AG04449 (cell line): ENCODE results near the gene RASGRP2.
A peak's percentile ranks its signal among the peaks of the same experiment; 100 is the strongest.

Experiments used
- CTCF ChIA-PET: fragments of 350-600 bp; formaldehyde crosslinking; extraction: SDS; loops from one replicate; lab custom pipeline; 2021; ENCODE audit warnings: antibody characterized with exemption; lab: Yijun Ruan, JAX
- POLR2A ChIA-PET: fragments of 400-600, 350-600 bp; formaldehyde crosslinking; extraction: SDS; loops from one replicate; lab custom pipeline; 2020; ENCODE audit warnings: antibody characterized with exemption, inconsistent platforms; lab: Yijun Ruan, JAX
- DNase-seq: peaks from one replicate; pipeline ENCODE4 v3.0.0-alpha.2; 2010; ENCODE audit warnings: low read depth, low spot score
- H3K4me3 ChIP-seq: 2 replicates; pipeline ENCODE4 v1.5.1; 2011; ENCODE audit warnings: low read depth, mild to moderate bottlenecking, control low read depth, low read length
- TF ChIP-seq, protein P1 (sequence below): IDR thresholded peaks from one replicate; pipeline ENCODE4 v1.5.1; 2011; ENCODE audit warnings: mild to moderate bottlenecking, moderate library complexity, low read length, control low read depth, inconsistent platforms; ENCODE audit not compliant: insufficient read depth; ENCODE audit errors: missing control alignments

RASGRP2 gene

DNA sequence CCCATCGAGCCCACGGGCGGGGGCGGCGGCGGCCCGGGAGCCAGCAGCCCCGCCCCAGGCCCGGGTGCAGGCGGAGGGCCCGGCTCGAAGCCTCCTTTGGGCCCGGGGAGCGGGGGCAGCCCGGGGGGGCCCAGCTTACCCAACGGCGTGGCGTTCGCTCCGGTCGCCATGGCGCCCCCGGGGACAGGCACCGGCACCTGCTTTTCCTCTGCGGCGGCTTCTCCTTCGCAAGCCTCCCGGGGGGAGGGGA, 34.2 kb upstream of the RASGRP2 start:
- CTCF ChIA-PET: interaction anchor here (1.0 to 4.2 kb wide), 3 partner anchors 10 to 104 kb away, joined by 4 to 29 read pairs (median 11); no protein-coding TSS in a partner anchor
- POLR2A ChIA-PET: interaction anchor here (0.9 to 1.1 kb wide), 5 partner anchors 17 to 263 kb away, joined by 3 to 7 read pairs (median 4); partner anchors contain the start of gene SAC3D1
- peak overlapping the region; percentile 93 for H3K4me3 ChIP-seq
- DNase-seq: no peak
- TF ChIP-seq, protein P1, sequence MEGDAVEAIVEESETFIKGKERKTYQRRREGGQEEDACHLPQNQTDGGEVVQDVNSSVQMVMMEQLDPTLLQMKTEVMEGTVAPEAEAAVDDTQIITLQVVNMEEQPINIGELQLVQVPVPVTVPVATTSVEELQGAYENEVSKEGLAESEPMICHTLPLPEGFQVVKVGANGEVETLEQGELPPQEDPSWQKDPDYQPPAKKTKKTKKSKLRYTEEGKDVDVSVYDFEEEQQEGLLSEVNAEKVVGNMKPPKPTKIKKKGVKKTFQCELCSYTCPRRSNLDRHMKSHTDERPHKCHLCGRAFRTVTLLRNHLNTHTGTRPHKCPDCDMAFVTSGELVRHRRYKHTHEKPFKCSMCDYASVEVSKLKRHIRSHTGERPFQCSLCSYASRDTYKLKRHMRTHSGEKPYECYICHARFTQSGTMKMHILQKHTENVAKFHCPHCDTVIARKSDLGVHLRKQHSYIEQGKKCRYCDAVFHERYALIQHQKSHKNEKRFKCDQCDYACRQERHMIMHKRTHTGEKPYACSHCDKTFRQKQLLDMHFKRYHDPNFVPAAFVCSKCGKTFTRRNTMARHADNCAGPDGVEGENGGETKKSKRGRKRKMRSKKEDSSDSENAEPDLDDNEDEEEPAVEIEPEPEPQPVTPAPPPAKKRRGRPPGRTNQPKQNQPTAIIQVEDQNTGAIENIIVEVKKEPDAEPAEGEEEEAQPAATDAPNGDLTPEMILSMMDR: no peak

DNA sequence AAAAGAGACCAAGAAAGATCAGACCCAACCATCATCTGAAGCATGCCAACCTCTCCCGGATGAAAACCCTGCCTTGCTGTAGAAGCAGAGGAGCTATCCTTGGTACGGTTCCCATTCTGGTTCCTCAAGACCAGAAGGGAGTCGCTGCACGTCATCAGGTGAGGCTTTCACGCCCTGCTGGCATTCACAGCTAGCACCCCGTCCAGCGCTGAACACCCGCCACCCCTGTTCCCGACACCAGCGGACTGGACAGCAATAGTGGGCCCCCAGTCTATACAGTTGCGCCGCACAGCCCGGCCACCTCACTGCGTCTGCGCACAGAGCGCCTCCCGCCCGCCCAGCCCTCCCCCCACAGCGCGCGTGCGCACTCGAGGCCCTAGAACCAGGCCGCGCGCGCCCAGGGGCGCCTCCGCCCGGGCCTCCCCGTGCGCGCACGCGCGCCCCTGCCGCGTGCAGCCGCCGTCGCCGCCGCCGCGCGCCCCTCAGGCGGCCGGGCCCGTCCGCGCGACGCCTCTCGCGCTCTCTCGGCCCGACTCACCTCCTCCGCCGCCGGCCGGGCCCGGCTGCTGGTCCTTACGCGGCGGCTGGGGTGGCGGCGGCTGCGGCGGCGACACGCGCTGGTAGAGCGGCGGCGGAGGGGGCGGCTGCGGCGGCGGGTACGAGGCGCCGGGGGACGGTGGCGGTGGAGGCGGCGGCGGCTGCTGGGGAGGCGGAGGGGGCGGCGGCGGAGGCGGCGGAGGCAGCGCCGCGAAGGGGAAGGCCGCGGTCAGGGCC, 33.7 kb upstream of the RASGRP2 start:
- peak overlapping the region; percentile 93 for H3K4me3 ChIP-seq
- TF ChIP-seq, protein P1: no peak
- ChIA-PET POLR2A (interaction anchor here (0.6 to 1.1 kb wide), 2 partner anchors 23 to 98 kb away, joined by 3 to 4 read pairs; no protein-coding TSS in a partner anchor), CTCF (interaction anchor here (1.0 to 6.5 kb wide), 3 partner anchors 9 to 126 kb away, joined by 3 to 34 read pairs (median 29); no protein-coding TSS in a partner anchor)
- peak; percentile 31 for DNase-seq

DNA sequence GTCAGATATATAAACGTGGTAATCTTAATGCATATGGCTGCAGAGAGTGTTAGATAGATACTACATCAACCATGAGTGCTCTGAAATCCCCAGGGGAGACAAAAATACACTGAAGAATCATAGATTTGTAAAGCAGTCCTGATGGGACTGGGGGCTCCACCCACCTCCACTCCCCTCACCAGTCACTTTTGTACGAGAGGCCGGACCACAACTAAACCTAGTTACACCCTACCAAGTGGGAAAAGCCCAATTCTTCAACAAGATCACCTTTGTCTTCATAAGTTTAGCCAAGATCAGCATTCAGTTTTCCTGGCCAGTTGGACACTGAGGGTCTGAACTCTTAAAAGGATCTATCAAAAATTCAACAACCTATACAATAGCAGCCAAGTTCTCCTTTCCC, 32.9 kb upstream of the RASGRP2 start:
- DNase-seq: no peak
- TF ChIP-seq, protein P1: no peak
- ChIA-PET CTCF (interaction anchor here (1.0 to 6.5 kb wide), 4 partner anchors 9 to 125 kb away, joined by 3 to 34 read pairs (median 16); no protein-coding TSS in a partner anchor), POLR2A (interaction anchor here (0.6 kb wide), 1 partner anchor 99 kb away, joined by 3 read pairs; no protein-coding TSS in a partner anchor)
- peak overlapping the region; percentile 93 for H3K4me3 ChIP-seq

DNA sequence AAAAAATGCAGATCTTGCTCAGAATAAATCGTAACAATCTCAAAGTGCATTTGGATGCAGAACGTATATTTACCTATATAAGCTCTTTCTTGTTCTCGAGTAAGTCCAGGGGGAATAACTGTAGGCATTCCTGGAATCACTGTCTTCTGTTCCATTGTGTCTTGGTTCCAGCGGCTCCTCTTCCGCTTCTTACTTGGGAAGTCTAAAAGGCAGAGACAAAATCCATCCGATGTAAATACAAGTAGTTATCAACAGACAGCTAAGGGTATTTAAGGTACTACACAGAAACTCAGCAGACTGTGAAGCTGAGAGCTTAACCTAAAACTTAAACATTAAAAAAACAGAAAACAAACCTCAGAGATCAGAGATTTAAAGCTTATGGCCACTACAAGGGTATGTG, 32.5 kb upstream of the RASGRP2 start:
- DNase-seq: no peak
- ChIA-PET CTCF (interaction anchor here (0.6 to 6.5 kb wide), 4 partner anchors 8 to 327 kb away, joined by 3 to 34 read pairs (median 16); no protein-coding TSS in a partner anchor), POLR2A (no interaction called here)
- peak overlapping the region; percentile 93 for H3K4me3 ChIP-seq
- TF ChIP-seq, protein P1: no peak

DNA sequence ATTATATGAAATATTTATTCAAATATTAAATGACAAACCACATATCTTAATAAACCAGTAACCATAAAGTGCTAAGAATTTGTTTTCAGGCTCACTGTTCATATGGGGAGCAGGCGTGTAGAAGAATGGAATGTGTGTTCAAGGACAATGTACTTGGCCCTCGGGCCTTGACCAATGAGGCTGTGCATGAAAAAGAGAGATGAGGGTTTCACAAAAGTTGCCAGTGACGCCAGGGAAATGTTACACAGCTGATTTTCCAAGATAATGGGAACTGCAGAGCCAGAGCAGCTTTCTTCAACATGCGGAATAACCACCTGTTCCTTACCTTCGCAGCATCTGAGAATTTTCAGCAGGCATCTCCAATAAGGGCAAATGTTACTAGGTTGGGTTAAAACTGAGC, 30.2 kb upstream of the RASGRP2 start:
- CTCF ChIA-PET: interaction anchor here (0.8 to 6.5 kb wide), 4 partner anchors 9 to 88 kb away, joined by 3 to 34 read pairs (median 4); no protein-coding TSS in a partner anchor
- TF ChIP-seq, protein P1: no peak
- no peak for DNase-seq
- H3K4me3 ChIP-seq: no peak overlapping the region
- POLR2A ChIA-PET: no interaction called here
